Neutrophil (primary cell): ENCODE data around the gene HDHD3.

Experiments
- H3K27ac ChIP-seq: fragments of 200-600 bp; sonication (generic); 2 replicates; pipeline ENCODE4 v1.5.1; 2016; ENCODE audit warnings: mild to moderate bottlenecking, moderate library complexity
- H3K27me3 ChIP-seq: fragments of 200-600 bp; sonication (generic); 2 replicates; pipeline ENCODE4 v1.6.0; 2016; ENCODE audit warnings: mild to moderate bottlenecking
- H3K36me3 ChIP-seq: fragments of 200-600 bp; sonication (generic); 2 replicates; pipeline ENCODE4 v1.5.1; 2017
- H3K4me1 ChIP-seq, 2 experiments: fragments of 200-600 bp in 1 of 2; sonication (generic) in 1 of 2; 1 replicate in 1 of 2; 2 replicates in 1 of 2; pipeline versions ENCODE4 v1.5.1 to v1.6.1; 2013 to 2016; ENCODE audit warnings: low read depth in 1 of 2, low read length in 1 of 2, mild to moderate bottlenecking in 1 of 2, moderate library complexity in 1 of 2; ENCODE audit not compliant: control insufficient read depth in 1 of 2, insufficient read depth in 1 of 2
- H3K4me3 ChIP-seq, 2 experiments: fragments of 200-600 bp in 1 of 2; sonication (generic) in 1 of 2; 1 replicate in 1 of 2; 2 replicates in 1 of 2; pipeline ENCODE4 v1.5.1; 2013 to 2016; ENCODE audit warnings: low read depth in 1 of 2, low read length in 1 of 2, mild to moderate bottlenecking in 1 of 2, moderate library complexity in 1 of 2
- H3K9me3 ChIP-seq: fragments of 200-600 bp; sonication (generic); 2 replicates; pipeline ENCODE4 v1.5.1; 2016
- TF ChIP-seq, protein P1 (sequence below): fragments of 200-600 bp; sonication (generic); IDR thresholded peaks from 2 replicates; pipeline ENCODE4 v1.5.1; 2016; ENCODE audit warnings: antibody characterized with exemption

HDHD3 gene

DNA sequence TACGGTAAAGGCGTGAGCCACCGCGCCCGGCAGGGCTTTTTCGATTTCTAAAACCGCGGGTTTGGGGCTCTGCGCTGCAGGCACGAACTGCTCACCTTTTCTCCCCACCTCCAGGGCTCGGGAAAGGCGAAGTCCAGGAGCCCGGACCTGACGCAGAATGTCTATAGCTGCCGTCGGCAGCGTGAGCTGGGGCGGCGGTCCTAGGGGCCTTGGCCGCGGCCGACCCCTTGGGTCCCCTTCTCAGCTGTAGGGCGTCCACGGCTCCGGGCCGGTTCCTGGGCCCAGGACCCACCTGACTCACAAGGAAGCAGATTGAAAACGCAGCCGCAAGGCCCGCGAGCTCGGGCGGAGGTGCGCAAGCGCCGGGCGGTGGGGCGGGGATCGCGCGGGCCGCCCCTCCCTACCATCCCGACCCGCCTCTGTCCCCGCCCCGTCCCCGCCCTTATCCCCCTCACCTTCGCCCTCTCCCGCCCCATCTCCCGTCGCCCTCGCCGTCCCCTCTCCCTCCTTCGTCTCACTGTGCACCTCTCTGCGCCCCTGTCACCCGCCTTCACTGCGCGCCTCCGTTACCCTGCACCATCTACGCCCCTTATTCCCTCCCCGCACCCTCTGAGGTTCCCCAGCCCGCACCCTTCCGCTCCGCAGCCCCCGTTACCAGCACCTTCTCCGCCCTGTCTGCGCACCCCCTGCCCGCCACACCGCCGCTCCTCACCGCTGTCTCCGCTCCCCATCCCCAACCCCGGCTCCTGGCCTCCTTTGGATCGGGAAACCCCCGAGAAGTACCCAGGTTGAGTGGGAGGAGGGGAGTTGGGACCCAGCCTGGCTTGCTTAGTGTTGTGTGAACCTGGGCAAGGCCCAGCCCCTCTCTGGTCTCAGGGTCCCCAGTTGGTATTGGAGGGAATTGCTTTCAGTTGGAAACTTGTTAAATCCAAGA is at the start of gene HDHD3:
HDHD3 (minus strand) TSS at position 353 of the 934 bp plus-strand sequence. CDS start 2,632 bp downstream, outside the sequence.
- Histone ChIP-seq H3K27me3 (no peaks in the 10 kb centered on the region), H3K4me3 (peak within 1 kb of the TSS; percentile 75 to 84), H3K4me1 (peaks cover 4 to 5% of the 10 kb centered on the region in 2 experiments), H3K27ac (peak within 1 kb of the TSS; percentile 50), H3K9me3 (no peaks in the 10 kb centered on the region), H3K36me3 (peaks cover 15% of the 10 kb centered on the region)
- TF ChIP-seq, protein P1, sequence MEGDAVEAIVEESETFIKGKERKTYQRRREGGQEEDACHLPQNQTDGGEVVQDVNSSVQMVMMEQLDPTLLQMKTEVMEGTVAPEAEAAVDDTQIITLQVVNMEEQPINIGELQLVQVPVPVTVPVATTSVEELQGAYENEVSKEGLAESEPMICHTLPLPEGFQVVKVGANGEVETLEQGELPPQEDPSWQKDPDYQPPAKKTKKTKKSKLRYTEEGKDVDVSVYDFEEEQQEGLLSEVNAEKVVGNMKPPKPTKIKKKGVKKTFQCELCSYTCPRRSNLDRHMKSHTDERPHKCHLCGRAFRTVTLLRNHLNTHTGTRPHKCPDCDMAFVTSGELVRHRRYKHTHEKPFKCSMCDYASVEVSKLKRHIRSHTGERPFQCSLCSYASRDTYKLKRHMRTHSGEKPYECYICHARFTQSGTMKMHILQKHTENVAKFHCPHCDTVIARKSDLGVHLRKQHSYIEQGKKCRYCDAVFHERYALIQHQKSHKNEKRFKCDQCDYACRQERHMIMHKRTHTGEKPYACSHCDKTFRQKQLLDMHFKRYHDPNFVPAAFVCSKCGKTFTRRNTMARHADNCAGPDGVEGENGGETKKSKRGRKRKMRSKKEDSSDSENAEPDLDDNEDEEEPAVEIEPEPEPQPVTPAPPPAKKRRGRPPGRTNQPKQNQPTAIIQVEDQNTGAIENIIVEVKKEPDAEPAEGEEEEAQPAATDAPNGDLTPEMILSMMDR: no peak

GRCh38 chr9:113425072-113425471 is 48.3 kb upstream of the HDHD3 start:
- TF ChIP-seq, protein P1: no peak
- peaks cover 7 to 9% of the 10 kb centered on the region in 2 experiments for H3K4me1 ChIP-seq
- no peaks in the 10 kb centered on the region for H3K27me3 ChIP-seq
- no peak overlapping the region for H3K4me3 ChIP-seq
- H3K36me3 ChIP-seq: no peaks in the 10 kb centered on the region
- no peaks in the 10 kb centered on the region for H3K9me3 ChIP-seq
- H3K27ac ChIP-seq: no peak overlapping the region

- no peaks in the 10 kb centered on the region for H3K36me3 ChIP-seq
- no peaks in the 10 kb centered on the region for H3K4me1 ChIP-seq
- no peaks in the 10 kb centered on the region for H3K9me3 ChIP-seq
- TF ChIP-seq, protein P1: no peak
- H3K4me3 ChIP-seq: no peak overlapping the region
- no peak overlapping the region for H3K27ac ChIP-seq
- no peaks in the 10 kb centered on the region for H3K27me3 ChIP-seq
These were observed 44.9 kb upstream of the HDHD3 start for GRCh38 chr9:113421726-113422125.

DNA sequence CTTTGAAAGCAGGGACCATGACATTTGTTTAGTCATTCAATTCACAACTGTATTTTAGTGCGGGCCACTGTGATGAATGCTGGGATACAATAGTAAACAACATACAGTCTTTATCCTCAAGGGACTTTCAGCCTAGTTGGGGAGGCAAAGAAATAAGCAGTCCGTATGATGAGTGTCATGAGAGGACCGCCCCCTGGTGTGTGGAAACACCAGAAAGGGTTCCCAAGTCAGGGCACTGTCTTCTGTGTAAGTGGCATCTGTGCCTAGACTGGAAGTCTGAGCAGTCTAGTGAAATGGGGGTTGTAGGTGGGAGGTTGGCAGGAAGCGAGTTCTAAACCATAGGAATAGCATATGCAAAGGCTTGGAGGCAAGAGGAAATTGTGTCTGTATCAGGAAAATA is 40.6 kb upstream of the HDHD3 start:
- H3K4me3 ChIP-seq: no peak overlapping the region
- TF ChIP-seq, protein P1: no peak
- no peak overlapping the region for H3K27ac ChIP-seq
- H3K9me3 ChIP-seq: no peaks in the 10 kb centered on the region
- no peaks in the 10 kb centered on the region for H3K4me1 ChIP-seq
- H3K36me3 ChIP-seq: no peaks in the 10 kb centered on the region
- no peaks in the 10 kb centered on the region for H3K27me3 ChIP-seq

DNA sequence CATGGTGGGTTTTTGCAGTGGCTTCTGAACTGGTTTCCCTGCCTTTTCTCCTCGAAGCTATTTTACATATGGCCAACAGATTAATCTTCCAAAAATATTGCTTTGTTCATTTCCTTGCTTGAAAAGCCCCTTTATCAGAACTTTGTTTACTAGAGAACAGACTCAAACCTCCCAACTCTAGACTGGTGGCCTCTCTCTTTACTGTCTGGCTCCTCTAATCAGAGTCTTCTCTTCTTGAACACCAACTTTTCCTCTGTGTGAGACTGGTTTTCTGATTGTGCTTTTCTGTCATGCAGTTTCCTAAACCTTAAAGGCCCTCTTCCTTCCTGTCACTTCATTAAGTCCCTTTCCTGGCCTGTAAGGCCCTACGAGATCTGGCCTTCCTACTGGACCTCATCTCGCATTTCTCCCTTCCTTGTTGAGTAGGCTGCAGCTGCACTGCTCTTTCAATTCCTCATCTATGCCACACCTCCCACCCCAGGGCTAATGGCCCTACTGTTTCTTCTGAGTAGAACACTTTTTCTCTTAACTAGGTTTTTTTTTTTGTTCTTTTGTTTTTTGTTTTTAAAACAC is 39.4 kb upstream of the HDHD3 start:
- no peaks in the 10 kb centered on the region for H3K27me3 ChIP-seq
- H3K36me3 ChIP-seq: no peaks in the 10 kb centered on the region
- no peaks in the 10 kb centered on the region for H3K9me3 ChIP-seq
- H3K4me3 ChIP-seq: no peak overlapping the region
- H3K4me1 ChIP-seq: peaks cover 5 to 6% of the 10 kb centered on the region in 2 experiments
- no peak overlapping the region for H3K27ac ChIP-seq
- TF ChIP-seq, protein P1: no peak
